HCT116 (cell line): ENCODE measurements around the gene DPPA3. TPM values are rescaled to one million over a fixed set of nuclear protein-coding genes. Genes with fewer than 3 reads are reported as not detected.

Source experiments
- ATAC-seq: fragments of 200-7000 bp; cut with Tn5 transposase; 2 replicates; pipeline ENCODE4 v1.9.1; 2020; ENCODE audit warnings: mild to moderate bottlenecking, moderate library complexity
- BruUV-seq: library from RNA; stranded (reverse); fragments of 400-500 nt; replicated peaks from 2 replicates; lab custom pipeline; 2021; lab: Mats Ljungman, UMichigan
- CTCF ChIA-PET: fragments of 300-600 bp; sonication (Branson Sonifier 250); formaldehyde crosslinking; loops from one replicate; lab custom pipeline; 2021; ENCODE audit warnings: antibody characterized with exemption; lab: Charles Lee
- POLR2A ChIA-PET: fragments of 300-600, 350-600 bp; sonication (Branson Sonifier 250); formaldehyde crosslinking; loops from one replicate; lab custom pipeline; 2021; ENCODE audit warnings: antibody characterized with exemption; lab: Charles Lee
- RAD21 ChIA-PET, 2 experiments: fragments of 300-600 bp; sonication (Branson Sonifier 250); formaldehyde crosslinking; loops; one replicate each; lab custom pipeline; 2023; ENCODE audit warnings: low total read pairs in 2 of 2; ENCODE audit not compliant: uncharacterized antibody in 2 of 2, unreplicated experiment in 2 of 2, low non-redundant PET in 1 of 2; lab: Charles Lee
- DNase-seq: peaks from one replicate; pipeline ENCODE4 v3.0.0-alpha.2; 2010; ENCODE audit warnings: low read depth, low spot score
- H2AFZ ChIP-seq: fragments of 200-600 bp; shearing (Covaris generic), sonication (generic); 2 replicates; pipeline ENCODE4 v1.6.1; 2017; ENCODE audit warnings: low read depth, mixed run types, mixed read lengths, antibody characterized with exemption, low read length; ENCODE audit not compliant: poor library complexity, severe bottlenecking
- H3K27ac ChIP-seq: 2 replicates; pipeline ENCODE4 v1.5.1; 2012; ENCODE audit warnings: low read depth, low read length
- H3K27me3 ChIP-seq: fragments of 200-600 bp; sonication (generic); 2 replicates; pipeline ENCODE4 v1.6.1; 2016; ENCODE audit warnings: mixed run types, low read length, mixed read lengths; ENCODE audit not compliant: insufficient read depth
- H3K36me3 ChIP-seq, 2 experiments: fragments of 200-500 bp in 1 of 2; fragments of 200-600 bp in 1 of 2; sonication (Bioruptor generic) in 1 of 2; sonication (generic) in 1 of 2; 2 replicates each; pipeline versions ENCODE4 v1.5.1 to v1.6.1; 2014 to 2016; ENCODE audit warnings: low read length in 2 of 2, inconsistent platforms in 1 of 2, mixed read lengths in 1 of 2, mixed run types in 1 of 2; ENCODE audit not compliant: insufficient read depth in 2 of 2, control insufficient read depth in 1 of 2
- H3K4me1 ChIP-seq, 2 experiments: fragments of 200-600 bp in 1 of 2; sonication (generic) in 1 of 2; 2 replicates each; pipeline versions ENCODE4 v1.5.1 to v1.6.1; 2012 to 2017; ENCODE audit warnings: low read length in 2 of 2, inconsistent platforms in 1 of 2, mild to moderate bottlenecking in 1 of 2, mixed read lengths in 1 of 2, mixed run types in 1 of 2, moderate library complexity in 1 of 2; ENCODE audit not compliant: insufficient read depth in 2 of 2, control insufficient read depth in 1 of 2
- H3K4me2 ChIP-seq: fragments of 200-600 bp; sonication (generic); 2 replicates; pipeline ENCODE4 v1.6.1; 2017; ENCODE audit warnings: mixed run types, low read length, mixed read lengths
- H3K4me3 ChIP-seq, 2 experiments: fragments of 200-600 bp in 1 of 2; sonication (generic) in 1 of 2; replicated peaks in 1 of 2; 2 replicates each; pipeline ENCODE4 v1.5.1; 2011 to 2016; ENCODE audit warnings: low read length in 2 of 2, control low read depth in 1 of 2, low read depth in 1 of 2, mild to moderate bottlenecking in 1 of 2, mixed read lengths in 1 of 2, mixed run types in 1 of 2
- H3K79me2 ChIP-seq: fragments of 200-600 bp; sonication (generic); 2 replicates; pipeline ENCODE4 v1.6.1; 2017; ENCODE audit warnings: mild to moderate bottlenecking, mixed run types, low read length, moderate library complexity, mixed read lengths; ENCODE audit not compliant: insufficient read depth
- H3K9ac ChIP-seq: fragments of 200-600 bp; sonication (generic); 2 replicates; pipeline ENCODE4 v1.6.1; 2016; ENCODE audit warnings: low read length, mixed read lengths
- H3K9me2 ChIP-seq: fragments of 200-600 bp; sonication (generic), shearing (Covaris generic); 2 replicates; pipeline ENCODE4 v1.6.1; 2017; ENCODE audit warnings: mixed run types, mild to moderate bottlenecking, moderate library complexity; ENCODE audit not compliant: insufficient read depth
- H3K9me3 ChIP-seq, 2 experiments: fragments of 200-500 bp in 1 of 2; fragments of 200-600 bp in 1 of 2; sonication (Bioruptor generic) in 1 of 2; sonication (generic) in 1 of 2; 2 replicates each; pipeline ENCODE4 v1.6.1; 2014 to 2017; ENCODE audit warnings: low read length in 2 of 2, mixed read lengths in 2 of 2, inconsistent platforms in 1 of 2, low read depth in 1 of 2, mild to moderate bottlenecking in 1 of 2, mixed run types in 1 of 2, moderate library complexity in 1 of 2; ENCODE audit not compliant: control insufficient read depth in 1 of 2, insufficient read depth in 1 of 2
- H4K20me1 ChIP-seq: fragments of 200-600 bp; sonication (generic), shearing (Covaris generic); 2 replicates; pipeline ENCODE4 v1.6.1; 2017; ENCODE audit warnings: mixed run types, mild to moderate bottlenecking, moderate library complexity; ENCODE audit not compliant: insufficient read depth
- CBX3 ChIP-seq: IDR thresholded peaks from 2 replicates; pipeline ENCODE4 v1.6.1; 2012; ENCODE audit warnings: low read depth
- CEBPB ChIP-seq: IDR thresholded peaks from 2 replicates; pipeline ENCODE4 v1.6.1; 2012; ENCODE audit warnings: low read depth
- ELF1 ChIP-seq: IDR thresholded peaks from 2 replicates; pipeline ENCODE4 v1.6.1; 2012; ENCODE audit warnings: low read depth, borderline replicate concordance
- EZH2 ChIP-seq: fragments of 200-600 bp; sonication (generic); IDR thresholded peaks from 2 replicates; pipeline ENCODE4 v1.6.1; 2017; ENCODE audit warnings: antibody characterized with exemption, mixed run types
- EZH2phosphoT487 ChIP-seq: fragments of 200-600 bp; IDR thresholded peaks from 2 replicates; pipeline ENCODE4 v1.6.1; 2018; ENCODE audit warnings: antibody characterized with exemption, borderline replicate concordance
- FOSL1 ChIP-seq: IDR thresholded peaks from 2 replicates; pipeline ENCODE4 v1.6.1; 2012; ENCODE audit warnings: low read depth
- JUND ChIP-seq: IDR thresholded peaks from 2 replicates; pipeline ENCODE4 v1.6.1; 2012
- POLR2AphosphoS5 ChIP-seq: IDR thresholded peaks from 2 replicates; pipeline ENCODE4 v1.6.1; 2011; ENCODE audit warnings: mild to moderate bottlenecking, low read depth, low read length, moderate library complexity
- RAD21 ChIP-seq: IDR thresholded peaks from 2 replicates; pipeline ENCODE4 v1.6.1; 2012; ENCODE audit warnings: low read depth, mild to moderate bottlenecking
- SIN3A ChIP-seq: IDR thresholded peaks from 2 replicates; pipeline ENCODE4 v1.6.1; 2012; ENCODE audit warnings: low read depth
- ZFX ChIP-seq: fragments of 450-650 bp; IDR thresholded peaks from 2 replicates; pipeline ENCODE4 v1.6.1; 2017
- ZNF274 ChIP-seq: fragments of 200-500 bp; sonication (Bioruptor generic); IDR thresholded peaks from 2 replicates; pipeline ENCODE4 v1.6.1; 2014; ENCODE audit warnings: mild to moderate bottlenecking, low read depth, low read length, inconsistent platforms
- intact Hi-C: fragments of 100-400 bp; cut with micrococcal nuclease; formaldehyde crosslinking; loops from 2 replicates; pipeline ENCODE4 v1.10.0; 2022
- total RNA-seq: library from RNA; stranded (reverse); gene quantifications from one replicate; pipeline ENCODE4 v1.2.1, GENCODE V29; 2021; ENCODE audit not compliant: unreplicated experiment
- TF ChIP-seq, protein P1 (sequence below): IDR thresholded peaks from 2 replicates; pipeline ENCODE4 v1.6.1; 2011; ENCODE audit warnings: mild to moderate bottlenecking, low read length, moderate library complexity; ENCODE audit not compliant: insufficient replicate concordance; ENCODE audit errors: extremely low read depth
- TF ChIP-seq, protein P2 (sequence below): IDR thresholded peaks from 2 replicates; pipeline ENCODE4 v1.6.1; 2012; ENCODE audit warnings: low read depth
- TF ChIP-seq, protein P3 (sequence below), 3 experiments: fragments of 200-600 bp in 1 of 3; sonication (generic) in 1 of 3; IDR thresholded peaks in 2 of 3; conservative IDR thresholded peaks in 1 of 3; 2 replicates each; pipeline ENCODE4 v1.5.1; 2012 to 2017; ENCODE audit warnings: low read depth in 2 of 3, low read length in 2 of 3, antibody characterized with exemption in 1 of 3, borderline replicate concordance in 1 of 3, control low read depth in 1 of 3, mild to moderate bottlenecking in 1 of 3, mixed read lengths in 1 of 3, mixed run types in 1 of 3, moderate library complexity in 1 of 3; ENCODE audit not compliant: insufficient read depth in 1 of 3

DPPA3 gene
- total RNA-seq, 1 experiment from 2014 or later: not detected

DNA sequence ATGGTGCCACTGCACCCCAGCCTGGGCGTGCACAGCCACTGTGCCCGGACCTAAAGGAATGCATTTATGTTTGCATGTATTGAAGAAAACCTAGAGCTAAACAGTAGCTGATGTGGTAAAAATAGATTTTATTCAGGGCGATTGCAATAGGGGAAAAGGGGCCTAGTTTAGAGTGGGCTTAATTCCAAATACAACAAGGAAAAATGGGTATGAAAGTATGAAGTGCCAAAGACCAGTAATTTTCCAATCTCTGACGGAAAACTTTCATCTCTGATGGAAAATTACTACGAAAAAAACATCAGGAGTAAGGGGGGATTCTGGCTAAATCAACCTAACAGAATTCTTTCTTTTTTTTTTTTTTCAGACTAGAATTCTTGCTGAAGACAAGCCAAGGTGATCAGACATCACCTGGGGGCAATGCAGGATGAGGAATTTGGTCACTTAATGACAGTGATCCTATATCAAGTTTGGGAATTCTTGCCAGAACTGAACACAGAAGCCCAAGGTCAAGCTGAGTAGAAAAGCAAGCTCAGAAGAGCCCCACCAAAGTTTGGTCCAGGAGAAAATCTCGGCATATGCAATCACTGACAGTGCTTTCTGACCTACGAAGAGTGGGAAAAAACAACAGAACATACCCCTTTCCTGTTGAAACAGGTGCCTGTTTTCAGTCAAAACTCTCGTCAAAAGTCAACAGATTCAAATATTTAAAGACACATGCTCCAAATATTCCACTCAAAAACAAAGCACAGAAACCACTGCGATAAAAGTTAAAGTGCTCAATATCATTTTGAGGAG lies 31.8 kb upstream of the DPPA3 start:
- intact Hi-C loops: no loop called here
- no peak for ATAC-seq
- CTCF ChIA-PET: interaction anchor here (1.1 kb wide), 1 partner anchor 129 kb away, joined by 3 read pairs; no protein-coding TSS in a partner anchor

More for the DNA sequence above, 31.8 kb upstream of the DPPA3 start:
- Histone ChIP-seq H3K4me3 (no peak overlapping the region), H3K27ac (no peak overlapping the region), H2AFZ (no peak overlapping the region), H3K36me3 (no peaks in the 10 kb centered on the region), H3K9me2 (no peaks in the 10 kb centered on the region), H3K27me3 (no peaks in the 10 kb centered on the region), H4K20me1 (no peaks in the 10 kb centered on the region), H3K4me1 (peaks cover 0 to 5% of the 10 kb centered on the region in 2 experiments; a peak in 1 of 4 replicates), H3K4me2 (no peak overlapping the region), H3K9me3 (no peaks in the 10 kb centered on the region), H3K9ac (no peak overlapping the region), H3K79me2 (no peaks in the 10 kb centered on the region)
- no peak for TF ChIP-seq RAD21
- TF ChIP-seq CEBPB: no peak
- no peak for TF ChIP-seq JUND
- TF ChIP-seq ZNF274: no peak
- TF ChIP-seq SIN3A: no peak
- TF ChIP-seq, protein P1, sequence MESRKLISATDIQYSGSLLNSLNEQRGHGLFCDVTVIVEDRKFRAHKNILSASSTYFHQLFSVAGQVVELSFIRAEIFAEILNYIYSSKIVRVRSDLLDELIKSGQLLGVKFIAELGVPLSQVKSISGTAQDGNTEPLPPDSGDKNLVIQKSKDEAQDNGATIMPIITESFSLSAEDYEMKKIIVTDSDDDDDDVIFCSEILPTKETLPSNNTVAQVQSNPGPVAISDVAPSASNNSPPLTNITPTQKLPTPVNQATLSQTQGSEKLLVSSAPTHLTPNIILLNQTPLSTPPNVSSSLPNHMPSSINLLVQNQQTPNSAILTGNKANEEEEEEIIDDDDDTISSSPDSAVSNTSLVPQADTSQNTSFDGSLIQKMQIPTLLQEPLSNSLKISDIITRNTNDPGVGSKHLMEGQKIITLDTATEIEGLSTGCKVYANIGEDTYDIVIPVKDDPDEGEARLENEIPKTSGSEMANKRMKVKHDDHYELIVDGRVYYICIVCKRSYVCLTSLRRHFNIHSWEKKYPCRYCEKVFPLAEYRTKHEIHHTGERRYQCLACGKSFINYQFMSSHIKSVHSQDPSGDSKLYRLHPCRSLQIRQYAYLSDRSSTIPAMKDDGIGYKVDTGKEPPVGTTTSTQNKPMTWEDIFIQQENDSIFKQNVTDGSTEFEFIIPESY: no peak
- TF ChIP-seq POLR2AphosphoS5: no peak
- TF ChIP-seq ZFX: no peak
- TF ChIP-seq, protein P2, sequence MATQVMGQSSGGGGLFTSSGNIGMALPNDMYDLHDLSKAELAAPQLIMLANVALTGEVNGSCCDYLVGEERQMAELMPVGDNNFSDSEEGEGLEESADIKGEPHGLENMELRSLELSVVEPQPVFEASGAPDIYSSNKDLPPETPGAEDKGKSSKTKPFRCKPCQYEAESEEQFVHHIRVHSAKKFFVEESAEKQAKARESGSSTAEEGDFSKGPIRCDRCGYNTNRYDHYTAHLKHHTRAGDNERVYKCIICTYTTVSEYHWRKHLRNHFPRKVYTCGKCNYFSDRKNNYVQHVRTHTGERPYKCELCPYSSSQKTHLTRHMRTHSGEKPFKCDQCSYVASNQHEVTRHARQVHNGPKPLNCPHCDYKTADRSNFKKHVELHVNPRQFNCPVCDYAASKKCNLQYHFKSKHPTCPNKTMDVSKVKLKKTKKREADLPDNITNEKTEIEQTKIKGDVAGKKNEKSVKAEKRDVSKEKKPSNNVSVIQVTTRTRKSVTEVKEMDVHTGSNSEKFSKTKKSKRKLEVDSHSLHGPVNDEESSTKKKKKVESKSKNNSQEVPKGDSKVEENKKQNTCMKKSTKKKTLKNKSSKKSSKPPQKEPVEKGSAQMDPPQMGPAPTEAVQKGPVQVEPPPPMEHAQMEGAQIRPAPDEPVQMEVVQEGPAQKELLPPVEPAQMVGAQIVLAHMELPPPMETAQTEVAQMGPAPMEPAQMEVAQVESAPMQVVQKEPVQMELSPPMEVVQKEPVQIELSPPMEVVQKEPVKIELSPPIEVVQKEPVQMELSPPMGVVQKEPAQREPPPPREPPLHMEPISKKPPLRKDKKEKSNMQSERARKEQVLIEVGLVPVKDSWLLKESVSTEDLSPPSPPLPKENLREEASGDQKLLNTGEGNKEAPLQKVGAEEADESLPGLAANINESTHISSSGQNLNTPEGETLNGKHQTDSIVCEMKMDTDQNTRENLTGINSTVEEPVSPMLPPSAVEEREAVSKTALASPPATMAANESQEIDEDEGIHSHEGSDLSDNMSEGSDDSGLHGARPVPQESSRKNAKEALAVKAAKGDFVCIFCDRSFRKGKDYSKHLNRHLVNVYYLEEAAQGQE: no peak
- TF ChIP-seq FOSL1: no peak
- no peak for TF ChIP-seq EZH2
- no peak for TF ChIP-seq EZH2phosphoT487
- TF ChIP-seq, protein P3, sequence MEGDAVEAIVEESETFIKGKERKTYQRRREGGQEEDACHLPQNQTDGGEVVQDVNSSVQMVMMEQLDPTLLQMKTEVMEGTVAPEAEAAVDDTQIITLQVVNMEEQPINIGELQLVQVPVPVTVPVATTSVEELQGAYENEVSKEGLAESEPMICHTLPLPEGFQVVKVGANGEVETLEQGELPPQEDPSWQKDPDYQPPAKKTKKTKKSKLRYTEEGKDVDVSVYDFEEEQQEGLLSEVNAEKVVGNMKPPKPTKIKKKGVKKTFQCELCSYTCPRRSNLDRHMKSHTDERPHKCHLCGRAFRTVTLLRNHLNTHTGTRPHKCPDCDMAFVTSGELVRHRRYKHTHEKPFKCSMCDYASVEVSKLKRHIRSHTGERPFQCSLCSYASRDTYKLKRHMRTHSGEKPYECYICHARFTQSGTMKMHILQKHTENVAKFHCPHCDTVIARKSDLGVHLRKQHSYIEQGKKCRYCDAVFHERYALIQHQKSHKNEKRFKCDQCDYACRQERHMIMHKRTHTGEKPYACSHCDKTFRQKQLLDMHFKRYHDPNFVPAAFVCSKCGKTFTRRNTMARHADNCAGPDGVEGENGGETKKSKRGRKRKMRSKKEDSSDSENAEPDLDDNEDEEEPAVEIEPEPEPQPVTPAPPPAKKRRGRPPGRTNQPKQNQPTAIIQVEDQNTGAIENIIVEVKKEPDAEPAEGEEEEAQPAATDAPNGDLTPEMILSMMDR (IDR thresholded peaks at IDR 0.05 in 2 of 3, conservative IDR thresholded peaks at IDR 0.05 in 1 of 3; ENCODE audit: borderline replicate concordance in 1 of 3, insufficient read depth in 1 of 3, low read depth in 2 of 3, low read length in 2 of 3): no peak
- TF ChIP-seq ELF1: no peak
- TF ChIP-seq CBX3: no peak
- DNase-seq: no peak
- no TSS peak for BruUV-seq
- RAD21 ChIA-PET: no interaction called here
- POLR2A ChIA-PET: no interaction called here
